HepG2 (cell line): ENCODE data around the gene IL24. TPM values are rescaled to one million over a fixed set of nuclear protein-coding genes. Genes with fewer than 3 reads are reported as not detected.

Source experiments
- ATAC-seq: fragments of 200-7000 bp; cut with Tn5 transposase; 3 replicates; pipeline ENCODE4 v1.9.1; 2020; ENCODE audit warnings: mild to moderate bottlenecking, moderate library complexity
- BruUV-seq: library from RNA; stranded (reverse); fragments of 400-500 nt; replicated peaks from 2 replicates; lab custom pipeline; 2021; lab: Mats Ljungman, UMichigan
- CTCF ChIA-PET: fragments of 300-600 bp; formaldehyde crosslinking; extraction: SDS; loops from one replicate; lab custom pipeline; 2021; ENCODE audit warnings: low total read pairs, inconsistent platforms, low intra/inter-chr PET ratio; lab: Yijun Ruan, JAX
- POLR2A ChIA-PET: fragments of 350-600 bp; sonication (Branson Sonifier 250); formaldehyde crosslinking; loops from one replicate; lab custom pipeline; 2020; ENCODE audit warnings: antibody characterized with exemption, inconsistent platforms; lab: Yijun Ruan, JAX
- DNase-seq: peaks from one replicate; pipeline ENCODE4 v3.0.0-alpha.2; 2015; ENCODE audit warnings: low spot score
- FAIRE-seq: peaks from 3 replicates; lab custom pipeline; 2011; peaks lifted over from hg19 to GRCh38; lab: Jason Lieb, UNC
- H2AFZ ChIP-seq: one replicate; pipeline ENCODE4 v1.6.1; 2011; ENCODE audit warnings: low read length, inconsistent platforms
- H3K27ac ChIP-seq: fragments of 300-600 bp; 3 replicates; pipeline ENCODE4 v1.8.0; 2011; ENCODE audit warnings: mixed run types, mild to moderate bottlenecking, mixed read lengths, low read length, inconsistent platforms; ENCODE audit not compliant: insufficient read depth; ENCODE audit errors: extremely low read length
- H3K27me3 ChIP-seq, 2 experiments: fragments of 200-600 bp in 1 of 2; 2 replicates in 1 of 2; 3 replicates in 1 of 2; pipeline versions ENCODE4 v1.6.0 to v1.8.0; 2011; ENCODE audit warnings: low read length in 2 of 2, mild to moderate bottlenecking in 2 of 2, moderate library complexity in 2 of 2, inconsistent platforms in 1 of 2; ENCODE audit not compliant: insufficient read depth in 2 of 2, control insufficient read depth in 1 of 2
- H3K36me3 ChIP-seq, 2 experiments: fragments of 200-600 bp in 1 of 2; replicated peaks in 1 of 2; 2 replicates in 1 of 2; 3 replicates in 1 of 2; pipeline versions ENCODE4 v1.5.1 to v1.8.0; 2011; ENCODE audit warnings: low read length in 2 of 2, inconsistent platforms in 1 of 2; ENCODE audit not compliant: insufficient read depth in 2 of 2, control insufficient read depth in 1 of 2
- H3K4me1 ChIP-seq: 2 replicates; pipeline ENCODE4 v1.5.1; 2012; ENCODE audit warnings: low read length, inconsistent platforms; ENCODE audit not compliant: insufficient read depth
- H3K4me2 ChIP-seq: 2 replicates; pipeline ENCODE4 v1.6.0; 2011; ENCODE audit warnings: low read depth, low read length, inconsistent platforms
- H3K4me3 ChIP-seq, 3 experiments: fragments of 200-600 bp in 1 of 3; sonication (generic), shearing (Covaris generic) in 1 of 3; replicated peaks in 1 of 3; 2 replicates each; pipeline ENCODE4 v1.5.1; 2011 to 2016; ENCODE audit warnings: low read length in 3 of 3, inconsistent platforms in 2 of 3, low read depth in 2 of 3, mild to moderate bottlenecking in 2 of 3, control low read depth in 1 of 3, mixed read lengths in 1 of 3; ENCODE audit not compliant: insufficient read depth in 1 of 3
- H3K79me2 ChIP-seq: one replicate; pipeline ENCODE4 v1.6.1; 2011; ENCODE audit warnings: low read length, inconsistent platforms; ENCODE audit not compliant: insufficient read depth
- H3K9ac ChIP-seq: 2 replicates; pipeline ENCODE4 v1.6.0; 2011; ENCODE audit warnings: mild to moderate bottlenecking, low read depth, low read length, inconsistent platforms; ENCODE audit not compliant: insufficient read depth
- H3K9me3 ChIP-seq: 2 replicates; pipeline ENCODE4 v1.5.1; 2012; ENCODE audit warnings: mild to moderate bottlenecking, low read length
- H4K20me1 ChIP-seq: 2 replicates; pipeline ENCODE4 v1.6.0; 2011; ENCODE audit warnings: inconsistent platforms, mild to moderate bottlenecking, low read length, moderate library complexity; ENCODE audit not compliant: insufficient read depth
- KDM5A ChIP-seq: fragments of 200-600 bp; sonication (generic); IDR thresholded peaks from 2 replicates; pipeline ENCODE4 v1.7.0; 2018; ENCODE audit warnings: antibody characterized with exemption, mild to moderate bottlenecking, low read length, borderline replicate concordance
- POLR2AphosphoS5 ChIP-seq: IDR thresholded peaks from 2 replicates; pipeline ENCODE4 v1.6.1; 2012; ENCODE audit warnings: low read depth, low read length
- RARA ChIP-seq: IDR thresholded peaks from 2 replicates; pipeline ENCODE4 v1.6.1; 2016; ENCODE audit warnings: missing genetic modification reagents, missing compliant biosample characterization
- SETDB1 ChIP-seq: sonication (generic); formaldehyde crosslinking; IDR thresholded peaks from 2 replicates; pipeline ENCODE4 v1.5.1; 2020; ENCODE audit warnings: missing genetic modification reagents, mild to moderate bottlenecking, borderline replicate concordance
- TARDBP ChIP-seq: sonication (generic); formaldehyde crosslinking; IDR thresholded peaks from 2 replicates; pipeline ENCODE4 v1.8.0; 2022; ENCODE audit warnings: mild to moderate bottlenecking, missing genetic modification reagents
- ZFP62 ChIP-seq: sonication (generic); formaldehyde crosslinking; IDR thresholded peaks from 2 replicates; pipeline ENCODE4 v1.4.0; 2020; ENCODE audit warnings: missing genetic modification reagents
- ZNF160 ChIP-seq: sonication (generic); formaldehyde crosslinking; IDR thresholded peaks from 2 replicates; pipeline ENCODE4 v1.8.0; 2022; ENCODE audit warnings: mild to moderate bottlenecking, inconsistent platforms, missing genetic modification reagents
- ZNF282 ChIP-seq: fragments of 450-650 bp; IDR thresholded peaks from 2 replicates; pipeline ENCODE4 v1.6.1; 2018; ENCODE audit not compliant: partially characterized antibody
- ZNF326 ChIP-seq: sonication (generic); formaldehyde crosslinking; IDR thresholded peaks from 2 replicates; pipeline ENCODE4 v1.4.0; 2020; ENCODE audit warnings: missing genetic modification reagents, borderline replicate concordance
- WGBS: methylation state at CpG from one replicate; pipeline ENCODE4 v1.1.6; 2017; ENCODE audit warnings: low lambda C conversion rate; 5-methylcytosine and 5-hydroxymethylcytosine counted together
- in situ Hi-C: cut with HindIII; loops from 2 replicates; pipeline ENCODE4 v1.10.0; 2017; ENCODE audit warnings: low pct_unique_long_range_greater_than_20kb; ENCODE audit not compliant: extremely low pct_ligation_motif_present
- intact Hi-C: fragments of 100-400 bp; cut with micrococcal nuclease; formaldehyde crosslinking; loops from one replicate; pipeline ENCODE4 v1.10.0; 2022; ENCODE audit not compliant: unreplicated experiment
- polyA plus RNA-seq, 8 experiments: library from polyadenylated mRNA; depleted of rRNA in 3 of 8; stranded (reverse) in 7 of 8; unstranded in 1 of 8; fragments of >200 nt; fragmentation: Illumina TruSeq in 4 of 8; extraction: Trizol in 4 of 8; gene quantifications; 2 replicates each; pipeline versions ENCODE4 v1.2.1 to v1.2.3, GENCODE V29; 2011 to 2016; ENCODE audit warnings: low read depth in 4 of 8, missing spikeins in 1 of 8, mixed read lengths in 1 of 8; ENCODE audit not compliant: insufficient read depth in 1 of 8
- total RNA-seq, 5 experiments: library from RNA; depleted of rRNA; stranded (reverse); fragments of >200 nt; fragmentation: Illumina TruSeq; extraction: Trizol; gene quantifications; 2 replicates each; pipeline ENCODE4 v1.2.3, GENCODE V29; 2016; ENCODE audit warnings: low read depth in 1 of 5
- TF ChIP-seq, protein P1 (sequence below): sonication (generic); formaldehyde crosslinking; IDR thresholded peaks from 2 replicates; pipeline ENCODE4 v1.5.0; 2020; ENCODE audit warnings: mild to moderate bottlenecking, low read depth, missing genetic modification reagents, borderline replicate concordance

Gene IL24
- total and polyA plus RNA-seq, 2 of the 13 experiments (the other 11 are each of a cell fraction or from before 2014, with no cell fraction given): not detected

DNA sequence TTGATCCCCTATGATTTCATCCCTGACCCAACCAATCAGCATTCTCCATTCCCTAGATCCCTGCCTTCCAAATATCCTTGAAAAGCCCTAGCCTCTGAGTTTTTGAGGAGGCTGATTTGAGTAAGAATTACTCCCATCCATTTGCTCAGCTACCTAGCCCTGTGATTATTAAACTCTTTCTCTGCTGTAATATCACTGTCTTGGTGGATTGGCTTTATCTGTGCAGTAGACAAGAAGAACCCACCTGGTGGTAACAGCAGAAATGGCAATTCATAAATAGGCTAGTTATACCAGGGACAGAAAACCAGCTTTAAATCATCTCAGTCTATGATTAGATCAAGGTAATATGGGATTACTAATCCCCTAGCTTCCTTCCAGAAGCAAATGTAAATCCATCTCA, 18.8 kb upstream of the IL24 start:
- TF ChIP-seq ZNF282 (no peak), KDM5A (peak; percentile 35; the same call in 1 of the 2 replicates), RARA (no peak), SETDB1 (CRISPR knock-in tag) (peak; percentile 90; the same call in 1 of the 2 replicates)
- TF ChIP-seq, all 625 proteins: peak for 2
- POLR2A ChIA-PET: no interaction called here
- no peak overlapping the region for H2AFZ ChIP-seq
- H3K9ac ChIP-seq: no peak overlapping the region
- no peak overlapping the region for H3K4me2 ChIP-seq
- no peak overlapping the region for H3K4me3 ChIP-seq
- H3K27ac ChIP-seq: no peak overlapping the region
- no peaks in the 10 kb centered on the region for H3K4me1 ChIP-seq
- H3K27me3 ChIP-seq: no peaks in the 10 kb centered on the region; a peak in 1 of 5 replicates
- H3K79me2 ChIP-seq: no peaks in the 10 kb centered on the region
- no peak for FAIRE-seq
- DNase-seq: no peak
- in situ Hi-C loops: no loop called here
- ATAC-seq: no peak
- no TSS peak for BruUV-seq
- no peaks in the 10 kb centered on the region for H3K36me3 ChIP-seq
- CTCF ChIA-PET: no interaction called here
- H3K9me3 ChIP-seq: peaks cover 26% of the 10 kb centered on the region
- H4K20me1 ChIP-seq: no peaks in the 10 kb centered on the region
- intact Hi-C loops: no loop called here

DNA sequence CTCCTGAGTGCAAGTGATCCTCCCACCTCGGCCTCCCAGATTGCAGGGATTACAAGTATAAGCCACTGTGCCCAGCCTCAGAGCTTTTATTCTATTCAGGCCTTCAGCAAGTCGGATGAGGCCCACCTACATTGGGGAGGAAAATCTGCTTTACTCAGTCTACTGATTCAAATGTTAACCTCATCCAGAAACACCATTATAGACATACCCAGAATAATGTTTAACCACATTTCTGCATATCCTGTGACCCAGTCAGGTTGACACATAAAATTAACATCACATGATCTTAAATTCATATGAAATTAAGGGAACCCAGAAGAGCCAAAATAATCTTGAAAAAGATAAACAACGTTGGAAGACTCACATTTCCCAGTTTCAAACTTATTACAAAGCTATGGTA, 16.9 kb upstream of the IL24 start:
- TF ChIP-seq, protein P1, sequence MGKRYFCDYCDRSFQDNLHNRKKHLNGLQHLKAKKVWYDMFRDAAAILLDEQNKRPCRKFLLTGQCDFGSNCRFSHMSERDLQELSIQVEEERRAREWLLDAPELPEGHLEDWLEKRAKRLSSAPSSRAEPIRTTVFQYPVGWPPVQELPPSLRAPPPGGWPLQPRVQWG: no peak
- TF ChIP-seq ZNF160 (CRISPR knock-in tag): no peak
- no peak for TF ChIP-seq ZNF326
- TF ChIP-seq POLR2AphosphoS5: no peak
- no peak for TF ChIP-seq ZFP62 (CRISPR knock-in tag)
- TF ChIP-seq TARDBP (CRISPR knock-in tag): no peak
- ATAC-seq (no peak), DNase-seq (no peak), FAIRE-seq (no peak)
- 3% methylated on average over 3 of the region's 3 CpGs for WGBS
- intact Hi-C loops (no loop called here), in situ Hi-C loops (no loop called here)
- no peak overlapping the region for H3K4me2 ChIP-seq
- no peaks in the 10 kb centered on the region for H3K36me3 ChIP-seq
- ChIA-PET POLR2A (no interaction called here), CTCF (no interaction called here)
- no peaks in the 10 kb centered on the region; a peak in 1 of 5 replicates for H3K27me3 ChIP-seq
- no peaks in the 10 kb centered on the region for H3K4me1 ChIP-seq
- BruUV-seq: no TSS peak
- H3K4me3 ChIP-seq: no peak overlapping the region
- H4K20me1 ChIP-seq: no peaks in the 10 kb centered on the region
- H3K79me2 ChIP-seq: no peaks in the 10 kb centered on the region
- no peak overlapping the region for H2AFZ ChIP-seq
- no peak overlapping the region for H3K27ac ChIP-seq
- H3K9me3 ChIP-seq: peaks cover 26% of the 10 kb centered on the region
- H3K9ac ChIP-seq: no peak overlapping the region
